Mesenchymal stem cell (in vitro differentiated cells and primary cell): ENCODE results near the gene EFCAB11.
A peak's percentile ranks its signal among the peaks of the same experiment; 100 is the strongest.

ENCODE experiments used
- DNase-seq: peaks from one replicate; pipeline ENCODE4 v3.0.0-alpha.2; 2013
- H2AFZ ChIP-seq: one replicate; pipeline ENCODE4 v1.6.1; 2013; ENCODE audit warnings: low read depth, mild to moderate bottlenecking, control low read depth, inconsistent platforms, low read length, moderate library complexity
- H2AK5ac ChIP-seq: 2 replicates; pipeline ENCODE4 v1.6.1; 2013; ENCODE audit warnings: low read length, moderate library complexity, mild to moderate bottlenecking, inconsistent platforms; ENCODE audit not compliant: severe bottlenecking
- H2BK120ac ChIP-seq: one replicate; pipeline ENCODE4 v1.6.1; 2013; ENCODE audit warnings: low read depth, mild to moderate bottlenecking, inconsistent platforms, low read length, moderate library complexity
- H2BK12ac ChIP-seq, 2 experiments: one replicate each; pipeline ENCODE4 v1.6.1; 2013; ENCODE audit warnings: inconsistent platforms in 2 of 2, low read length in 2 of 2, mild to moderate bottlenecking in 2 of 2, moderate library complexity in 2 of 2, control low read depth in 1 of 2
- H2BK15ac ChIP-seq: one replicate; pipeline ENCODE4 v1.6.1; 2013; ENCODE audit warnings: mild to moderate bottlenecking, low read depth, inconsistent platforms; ENCODE audit not compliant: poor library complexity, severe bottlenecking
- H2BK5ac ChIP-seq: 2 replicates; pipeline ENCODE4 v1.6.1; 2013; ENCODE audit warnings: low read depth, mild to moderate bottlenecking, low read length, control low read depth, inconsistent platforms; ENCODE audit not compliant: poor library complexity, severe bottlenecking
- H3K14ac ChIP-seq, 2 experiments: one replicate each; pipeline ENCODE4 v1.6.1; 2013; ENCODE audit warnings: inconsistent platforms in 2 of 2, low read length in 2 of 2, control low read depth in 1 of 2, mild to moderate bottlenecking in 1 of 2, moderate library complexity in 1 of 2
- H3K18ac ChIP-seq, 2 experiments: one replicate each; pipeline ENCODE4 v1.6.1; 2013; ENCODE audit warnings: inconsistent platforms in 2 of 2, low read length in 2 of 2, control low read depth in 1 of 2, low read depth in 1 of 2, mild to moderate bottlenecking in 1 of 2
- H3K23ac ChIP-seq, 2 experiments: one replicate each; pipeline ENCODE4 v1.6.1; 2013; ENCODE audit warnings: inconsistent platforms in 2 of 2, low read length in 2 of 2, mild to moderate bottlenecking in 2 of 2, moderate library complexity in 2 of 2, control low read depth in 1 of 2
- H3K27ac ChIP-seq: 2 replicates; pipeline ENCODE4 v1.5.1; 2013; ENCODE audit warnings: mild to moderate bottlenecking, moderate library complexity, low read length, control low read depth, inconsistent platforms; ENCODE audit not compliant: poor library complexity, severe bottlenecking
- H3K27me3 ChIP-seq, 2 experiments: 2 replicates each; pipeline versions ENCODE4 v1.6.1 to v1.7.0; 2013; ENCODE audit warnings: low read length in 2 of 2, mild to moderate bottlenecking in 2 of 2, moderate library complexity in 2 of 2, control low read depth in 1 of 2, inconsistent platforms in 1 of 2; ENCODE audit not compliant: control insufficient read depth in 1 of 2, insufficient read depth in 1 of 2
- H3K36me3 ChIP-seq, 2 experiments: 2 replicates each; pipeline versions ENCODE4 v1.6.1 to v1.7.0; 2013; ENCODE audit warnings: low read length in 2 of 2, control low read depth in 1 of 2, inconsistent platforms in 1 of 2, low read depth in 1 of 2, mild to moderate bottlenecking in 1 of 2; ENCODE audit not compliant: insufficient read depth in 2 of 2, control insufficient read depth in 1 of 2
- H3K4ac ChIP-seq, 2 experiments: one replicate each; pipeline ENCODE4 v1.6.1; 2013; ENCODE audit warnings: inconsistent platforms in 2 of 2, low read length in 2 of 2, mild to moderate bottlenecking in 2 of 2, moderate library complexity in 2 of 2, control low read depth in 1 of 2, low read depth in 1 of 2
- H3K4me1 ChIP-seq: 2 replicates; pipeline ENCODE4 v1.6.1; 2013; ENCODE audit warnings: low read depth, low read length, control low read depth; ENCODE audit not compliant: control insufficient read depth, insufficient read depth
- H3K4me2 ChIP-seq: 2 replicates; pipeline ENCODE4 v1.6.1; 2013; ENCODE audit warnings: low read length, mild to moderate bottlenecking, inconsistent platforms; ENCODE audit not compliant: poor library complexity, severe bottlenecking
- H3K4me3 ChIP-seq, 2 experiments: 2 replicates each; pipeline versions ENCODE4 v1.5.1 to v1.7.0; 2013; ENCODE audit warnings: low read length in 2 of 2, mild to moderate bottlenecking in 2 of 2, control low read depth in 1 of 2, low read depth in 1 of 2; ENCODE audit not compliant: insufficient read depth in 1 of 2
- H3K79me1 ChIP-seq: replicated peaks from 2 replicates; pipeline ENCODE4 v1.6.1; 2013; ENCODE audit warnings: mild to moderate bottlenecking, control low read depth, low read length, inconsistent platforms; ENCODE audit not compliant: poor library complexity, severe bottlenecking
- H3K9ac ChIP-seq: 2 replicates; pipeline ENCODE4 v1.7.0; 2013; ENCODE audit warnings: mild to moderate bottlenecking, low read length, moderate library complexity
- H3K9me3 ChIP-seq: 2 replicates; pipeline ENCODE4 v1.7.0; 2013; ENCODE audit warnings: mild to moderate bottlenecking, low read length; ENCODE audit not compliant: control insufficient read depth
- H4K8ac ChIP-seq: one replicate; pipeline ENCODE4 v1.6.1; 2013; ENCODE audit warnings: inconsistent platforms, mild to moderate bottlenecking, low read length, moderate library complexity
- H4K91ac ChIP-seq: one replicate; pipeline ENCODE4 v1.6.1; 2013; ENCODE audit warnings: mild to moderate bottlenecking, low read length, inconsistent platforms
- WGBS: methylation state at CpG from one replicate; pipeline ENCODE4 v1.1.7; 2013; ENCODE audit warnings: mixed read lengths; 5-methylcytosine and 5-hydroxymethylcytosine counted together

The EFCAB11 gene

DNA sequence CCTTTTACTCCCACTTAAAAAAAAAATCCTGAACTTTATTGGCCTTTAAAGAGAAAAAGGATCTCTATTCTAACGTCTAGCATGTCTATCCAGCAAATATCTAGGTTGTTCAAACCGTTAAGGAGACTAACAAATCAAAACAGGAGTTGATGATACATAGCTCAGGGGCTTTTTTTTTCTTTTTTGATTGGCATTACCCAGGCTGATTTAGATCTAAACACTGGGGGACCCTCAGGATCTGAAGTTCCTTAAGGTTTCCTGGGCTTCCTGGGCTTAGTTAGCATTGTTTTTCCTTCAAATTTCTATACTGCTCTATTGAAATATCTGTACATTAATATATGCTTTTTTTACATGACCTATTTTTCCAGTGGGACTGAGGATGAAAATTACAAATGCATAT lies 42.3 kb downstream of the EFCAB11 start:
- no peaks in the 10 kb centered on the region for H3K27me3 ChIP-seq
- no peaks in the 10 kb centered on the region for H3K79me1 ChIP-seq
- 40% methylated on average over 1 of the region's 2 CpGs for WGBS

DNA sequence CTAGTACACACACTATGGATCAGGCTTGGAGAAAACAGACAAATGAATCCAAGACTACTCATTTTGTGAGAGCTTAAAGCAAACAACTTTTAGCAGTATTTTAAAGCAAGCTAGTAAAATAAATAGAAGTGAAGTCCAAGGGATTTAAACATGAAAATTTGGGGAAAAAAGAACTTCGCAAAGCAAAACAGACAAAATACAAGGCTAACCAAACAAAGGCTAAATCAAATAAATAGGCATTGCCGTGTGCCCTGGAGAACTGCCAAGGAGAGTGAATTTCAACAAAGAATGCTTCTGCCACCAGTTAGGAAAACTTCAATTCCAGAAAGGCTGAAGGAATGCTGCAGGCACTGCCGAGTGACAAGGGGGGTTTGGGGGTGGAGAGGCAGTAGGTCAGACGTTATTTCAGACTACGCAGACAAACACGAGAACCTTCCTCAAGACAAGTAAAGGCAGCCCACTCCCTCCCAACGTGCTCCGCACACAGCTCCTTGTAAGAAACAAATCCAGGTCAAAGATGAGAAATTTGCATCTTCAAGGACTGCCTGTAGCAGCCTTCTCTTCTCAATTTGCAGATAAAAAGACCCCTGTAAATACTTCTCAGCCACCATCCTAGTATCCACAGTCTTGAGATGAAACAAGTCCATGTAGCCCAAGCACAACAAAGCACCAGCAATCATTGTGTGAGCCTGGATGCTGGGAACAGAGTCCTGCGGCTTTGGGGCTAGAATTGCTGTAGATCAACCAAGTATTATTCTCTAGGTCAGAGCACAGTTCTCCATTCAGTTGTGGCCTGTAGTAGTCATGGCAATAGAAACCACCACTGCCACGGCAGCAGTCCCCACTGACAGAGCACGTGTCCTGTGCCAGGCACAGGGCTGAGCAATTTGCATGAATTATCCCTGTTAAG lies 43.3 kb downstream of the EFCAB11 start:
- H3K9me3 ChIP-seq = no peaks in the 10 kb centered on the region
- peak overlapping the region; percentile 60 for H2BK15ac ChIP-seq
- no peak overlapping the region for H3K14ac ChIP-seq
- H2AFZ ChIP-seq = peak overlapping the region; percentile 3
- peaks cover 10% of the 10 kb centered on the region for H3K4me1 ChIP-seq
- H4K8ac ChIP-seq = peak overlapping the region; percentile 73
- H2BK120ac ChIP-seq = no peak overlapping the region
- peak overlapping the region; percentile 13 for H3K27ac ChIP-seq
- H3K36me3 ChIP-seq = no peaks in the 10 kb centered on the region
- WGBS = 48% methylated on average over 11 of the region's 11 CpGs
- H3K18ac ChIP-seq = peak overlapping the region; percentile 37
- no peak overlapping the region for H3K23ac ChIP-seq
- H2BK12ac ChIP-seq = peak overlapping the region in 1 of 2 experiments; percentile 73
- no peaks in the 10 kb centered on the region for H3K27me3 ChIP-seq
- H2AK5ac ChIP-seq = peak overlapping the region; percentile 86
- peak overlapping the region; percentile 11 for H4K91ac ChIP-seq
- no peak overlapping the region for H3K4ac ChIP-seq
- peak; percentile 59 for DNase-seq
- H3K79me1 ChIP-seq = no peaks in the 10 kb centered on the region
- no peak overlapping the region for H3K4me3 ChIP-seq
- peak overlapping the region; percentile 53 for H2BK5ac ChIP-seq
- H3K4me2 ChIP-seq = peak overlapping the region; percentile 6
- peak overlapping the region; percentile 93 for H3K9ac ChIP-seq

More for the DNA sequence above, 42.3 kb downstream of the EFCAB11 start:
- H3K9me3 ChIP-seq = no peaks in the 10 kb centered on the region
- no peak overlapping the region for H2BK5ac ChIP-seq
- no peak overlapping the region for H2AK5ac ChIP-seq
- no peak for DNase-seq
- peak overlapping the region; percentile 93 for H3K9ac ChIP-seq
- H3K27ac ChIP-seq = no peak overlapping the region
- no peak overlapping the region for H2BK12ac ChIP-seq
- no peak overlapping the region for H2BK15ac ChIP-seq
- H3K4me3 ChIP-seq = no peak overlapping the region
- H2AFZ ChIP-seq = no peak overlapping the region
- no peak overlapping the region for H2BK120ac ChIP-seq
- H3K4me2 ChIP-seq = no peak overlapping the region
- no peak overlapping the region for H4K8ac ChIP-seq
- no peak overlapping the region for H3K14ac ChIP-seq
- no peak overlapping the region for H3K23ac ChIP-seq
- no peak overlapping the region for H3K18ac ChIP-seq
- no peaks in the 10 kb centered on the region for H3K36me3 ChIP-seq
- peaks cover 10% of the 10 kb centered on the region for H3K4me1 ChIP-seq
- no peak overlapping the region for H3K4ac ChIP-seq
- H4K91ac ChIP-seq = no peak overlapping the region

DNA sequence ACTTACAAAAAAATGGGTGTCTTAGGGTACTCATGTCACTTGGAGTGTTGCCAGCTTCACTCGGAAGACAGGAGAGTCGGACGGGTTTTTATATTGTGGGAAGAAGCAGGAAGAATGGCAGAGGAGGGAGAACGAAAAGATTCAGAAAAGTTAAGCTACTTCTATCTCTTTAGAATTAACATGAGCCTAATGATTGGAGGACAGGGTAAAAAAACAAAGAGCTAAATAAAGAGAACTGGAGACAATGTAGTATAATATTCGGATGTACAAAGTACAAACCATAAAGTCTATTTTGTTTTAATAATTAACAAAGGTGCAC lies 43.9 kb downstream of the EFCAB11 start:
- peak overlapping the region; percentile 93 for H3K9ac ChIP-seq
- H2BK15ac ChIP-seq = no peak overlapping the region
- no peak overlapping the region for H4K91ac ChIP-seq
- no peak overlapping the region for H3K18ac ChIP-seq
- no peak overlapping the region for H3K4ac ChIP-seq
- H3K27ac ChIP-seq = no peak overlapping the region
- no peak for DNase-seq
- no peaks in the 10 kb centered on the region for H3K9me3 ChIP-seq
- H2BK12ac ChIP-seq = no peak overlapping the region
- H3K4me3 ChIP-seq = no peak overlapping the region
- H2AK5ac ChIP-seq = no peak overlapping the region
- H2BK120ac ChIP-seq = no peak overlapping the region
- H4K8ac ChIP-seq = no peak overlapping the region
- no peak overlapping the region for H3K4me2 ChIP-seq
- H3K36me3 ChIP-seq = no peaks in the 10 kb centered on the region
- no peak overlapping the region for H2AFZ ChIP-seq
- WGBS = 83% methylated on average over 3 of the region's 5 CpGs
- no peak overlapping the region for H2BK5ac ChIP-seq
- H3K27me3 ChIP-seq = no peaks in the 10 kb centered on the region
- H3K79me1 ChIP-seq = no peaks in the 10 kb centered on the region
- H3K23ac ChIP-seq = no peak overlapping the region
- no peak overlapping the region for H3K14ac ChIP-seq
- peaks cover 10% of the 10 kb centered on the region for H3K4me1 ChIP-seq

DNA sequence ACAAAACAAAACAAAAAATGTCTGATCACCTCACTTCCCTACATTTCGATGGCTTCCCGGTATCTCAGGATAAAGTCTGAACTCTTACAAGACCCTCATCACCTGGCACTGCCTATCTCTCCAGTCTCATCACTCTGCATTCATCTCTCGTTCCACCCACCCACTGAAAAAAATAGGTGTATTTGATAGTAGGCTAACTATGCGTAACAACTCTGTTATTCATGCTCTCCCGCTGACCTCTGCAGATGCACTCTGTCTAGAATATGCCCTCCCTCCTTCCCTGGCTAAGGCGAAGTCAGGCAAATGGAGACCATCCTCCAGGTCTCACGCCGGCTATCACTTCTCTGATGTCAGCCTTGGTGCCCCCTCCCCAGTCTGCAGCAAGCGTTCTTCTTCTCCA lies 44.9 kb downstream of the EFCAB11 start:
- Histone ChIP-seq H2BK5ac (no peak overlapping the region), H3K79me1 (no peaks in the 10 kb centered on the region), H3K4ac (no peak overlapping the region), H2BK15ac (no peak overlapping the region), H2AFZ (no peak overlapping the region), H3K27ac (no peak overlapping the region), H2BK120ac (no peak overlapping the region), H3K9me3 (no peaks in the 10 kb centered on the region), H2AK5ac (no peak overlapping the region), H4K8ac (no peak overlapping the region), H3K4me1 (peaks cover 10% of the 10 kb centered on the region), H3K27me3 (no peaks in the 10 kb centered on the region), H3K4me3 (no peak overlapping the region), H3K14ac (no peak overlapping the region), H4K91ac (peak overlapping the region; percentile 25), H3K18ac (no peak overlapping the region), H2BK12ac (no peak overlapping the region), H3K36me3 (no peaks in the 10 kb centered on the region), H3K4me2 (no peak overlapping the region), H3K9ac (no peak overlapping the region), H3K23ac (no peak overlapping the region)
- no peak for DNase-seq
- WGBS = 97% methylated on average over 8 of the region's 9 CpGs
